Neural progenitor cell (in vitro differentiated cells): ENCODE results near the gene IDUA.

ENCODE experiments used
- EZH2 ChIP-seq: fragments of 200-600 bp; sonication (generic); IDR thresholded peaks from 2 replicates; pipeline ENCODE4 v1.6.1; 2017; ENCODE audit warnings: antibody characterized with exemption, mild to moderate bottlenecking, moderate library complexity
- TF ChIP-seq, protein P1 (sequence below): fragments of 200-600 bp; sonication (generic); IDR thresholded peaks from 2 replicates; pipeline ENCODE4 v1.5.1; 2017; ENCODE audit warnings: antibody characterized with exemption, mild to moderate bottlenecking

DNA sequence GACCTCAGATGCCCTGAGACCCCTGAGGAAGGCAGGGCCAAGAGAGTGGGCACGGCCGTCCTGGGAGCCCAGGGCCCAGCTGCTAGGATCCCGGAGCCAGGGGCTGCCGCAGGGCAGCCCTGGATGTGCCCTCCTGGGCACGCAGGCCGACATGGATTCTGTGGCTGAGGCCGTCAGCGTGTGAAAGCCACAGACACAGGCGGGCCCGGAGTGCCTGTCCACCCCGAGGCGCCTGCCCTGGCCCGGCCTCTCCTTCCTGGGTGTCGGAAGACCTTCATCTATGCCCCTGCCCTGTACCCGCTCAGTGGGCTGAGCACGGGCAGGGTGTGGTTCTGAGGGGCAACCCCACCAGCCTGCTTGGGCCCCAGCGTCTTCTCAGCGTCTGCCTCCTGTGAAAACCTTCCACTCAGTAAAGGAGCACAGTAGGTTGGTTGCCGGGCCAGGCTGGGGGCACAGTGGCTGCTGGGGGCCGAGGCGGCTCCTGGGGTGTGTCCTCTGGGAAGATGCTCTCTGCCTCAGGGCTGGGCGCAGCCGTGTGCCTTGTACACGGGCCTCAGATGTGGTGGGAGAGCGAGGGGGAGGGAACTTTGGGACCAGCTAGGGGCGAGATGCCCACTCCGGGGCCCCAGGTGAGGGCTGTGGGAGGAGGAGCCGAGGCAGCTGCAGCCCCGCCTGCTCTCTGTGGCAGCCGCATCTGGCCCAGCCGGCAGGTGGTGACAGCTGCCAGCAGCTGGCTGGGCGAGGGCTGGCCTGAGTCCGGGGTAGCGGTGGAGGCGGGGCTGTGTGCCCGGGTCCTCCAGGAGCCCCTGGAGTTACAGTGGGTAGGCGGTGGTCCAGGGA is 45.3 kb downstream of the IDUA start:
- TF ChIP-seq, protein P1, sequence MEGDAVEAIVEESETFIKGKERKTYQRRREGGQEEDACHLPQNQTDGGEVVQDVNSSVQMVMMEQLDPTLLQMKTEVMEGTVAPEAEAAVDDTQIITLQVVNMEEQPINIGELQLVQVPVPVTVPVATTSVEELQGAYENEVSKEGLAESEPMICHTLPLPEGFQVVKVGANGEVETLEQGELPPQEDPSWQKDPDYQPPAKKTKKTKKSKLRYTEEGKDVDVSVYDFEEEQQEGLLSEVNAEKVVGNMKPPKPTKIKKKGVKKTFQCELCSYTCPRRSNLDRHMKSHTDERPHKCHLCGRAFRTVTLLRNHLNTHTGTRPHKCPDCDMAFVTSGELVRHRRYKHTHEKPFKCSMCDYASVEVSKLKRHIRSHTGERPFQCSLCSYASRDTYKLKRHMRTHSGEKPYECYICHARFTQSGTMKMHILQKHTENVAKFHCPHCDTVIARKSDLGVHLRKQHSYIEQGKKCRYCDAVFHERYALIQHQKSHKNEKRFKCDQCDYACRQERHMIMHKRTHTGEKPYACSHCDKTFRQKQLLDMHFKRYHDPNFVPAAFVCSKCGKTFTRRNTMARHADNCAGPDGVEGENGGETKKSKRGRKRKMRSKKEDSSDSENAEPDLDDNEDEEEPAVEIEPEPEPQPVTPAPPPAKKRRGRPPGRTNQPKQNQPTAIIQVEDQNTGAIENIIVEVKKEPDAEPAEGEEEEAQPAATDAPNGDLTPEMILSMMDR, result no peak
- no peak for TF ChIP-seq EZH2
